IMR-90 (cell line): Measurements from ENCODE around the gene ETV7.

Source experiments
- CTCF ChIP-seq: conservative IDR thresholded peaks from 2 replicates; pipeline ENCODE4 v1.5.1; 2012; ENCODE audit warnings: mild to moderate bottlenecking, low read depth, low read length, improper control_type of control experiment
- POLR2A ChIP-seq: IDR thresholded peaks from 2 replicates; pipeline ENCODE4 v1.6.1; 2012; ENCODE audit warnings: mild to moderate bottlenecking, low read depth, low read length
- RCOR1 ChIP-seq: IDR thresholded peaks from 2 replicates; pipeline ENCODE4 v1.6.1; 2012; ENCODE audit warnings: mild to moderate bottlenecking, low read length, improper control_type of control experiment; ENCODE audit not compliant: insufficient replicate concordance

- no peak for TF ChIP-seq POLR2A
- no peak for TF ChIP-seq RCOR1
- TF ChIP-seq CTCF = no peak
These were observed 68.1 kb downstream of the ETV7 start for GRCh38 chr6:36319436-36319762.
